Endothelial cell of umbilical vein (primary cell): ENCODE results near the gene RECK. TPM values are rescaled to one million over a fixed set of nuclear protein-coding genes. Genes with fewer than 3 reads are reported as not detected.

Experiments used
- BruUV-seq: library from RNA; stranded (reverse); fragments of 400-500 nt; replicated peaks from 2 replicates; lab custom pipeline; 2021; lab: Mats Ljungman, UMichigan
- CTCF ChIA-PET: fragments of 300-600, 350-600 bp; sonication (Branson Sonifier 250); formaldehyde crosslinking; loops from one replicate; lab custom pipeline; 2021; ENCODE audit warnings: antibody characterized with exemption, inconsistent platforms; lab: Charles Lee
- POLR2A ChIA-PET: fragments of 300-600, 350-600 bp; sonication (Branson Sonifier 250); formaldehyde crosslinking; loops from one replicate; lab custom pipeline; 2021; ENCODE audit warnings: antibody characterized with exemption, inconsistent platforms; lab: Charles Lee
- DNase-seq: peaks from one replicate; pipeline ENCODE4 v3.0.0-alpha.2; 2011; ENCODE audit warnings: low read depth, low spot score
- FAIRE-seq: peaks from 2 replicates; lab custom pipeline; 2011; peaks lifted over from hg19 to GRCh38; lab: Jason Lieb, UNC
- H2AFZ ChIP-seq: 2 replicates; pipeline ENCODE4 v1.6.0; 2012; ENCODE audit warnings: low read depth, low read length, control low read depth, inconsistent platforms
- H3K27ac ChIP-seq: 2 replicates; pipeline ENCODE4 v1.5.1; 2011; ENCODE audit warnings: low read depth, mild to moderate bottlenecking, control low read depth, low read length, moderate library complexity; ENCODE audit not compliant: insufficient read depth
- H3K27me3 ChIP-seq, 2 experiments: 2 replicates each; pipeline versions ENCODE4 v1.6.0 to v1.6.1; 2011; ENCODE audit warnings: low read length in 2 of 2, mixed read lengths in 1 of 2; ENCODE audit not compliant: control insufficient read depth in 2 of 2, insufficient read depth in 2 of 2
- H3K36me3 ChIP-seq, 2 experiments: 2 replicates in 1 of 2; 3 replicates in 1 of 2; pipeline ENCODE4 v1.5.1; 2011; ENCODE audit warnings: low read length in 2 of 2, mild to moderate bottlenecking in 1 of 2, moderate library complexity in 1 of 2; ENCODE audit not compliant: control insufficient read depth in 2 of 2, insufficient read depth in 2 of 2; ENCODE audit errors: extremely low read depth in 1 of 2
- H3K4me1 ChIP-seq: 3 replicates; pipeline ENCODE4 v1.5.1; 2011; ENCODE audit warnings: mild to moderate bottlenecking, low read length; ENCODE audit not compliant: control insufficient read depth, insufficient read depth; ENCODE audit errors: extremely low read depth
- H3K4me2 ChIP-seq: 2 replicates; pipeline ENCODE4 v1.6.1; 2011; ENCODE audit warnings: low read length, control low read depth, mixed read lengths; ENCODE audit not compliant: insufficient read depth
- H3K4me3 ChIP-seq, 3 experiments: fragments of 200-600 bp in 1 of 3; sonication (generic), shearing (Covaris generic) in 1 of 3; replicated peaks in 1 of 3; 2 replicates each; pipeline ENCODE4 v1.5.1; 2011 to 2016; ENCODE audit warnings: control low read depth in 3 of 3, low read length in 3 of 3, mild to moderate bottlenecking in 2 of 3, inconsistent platforms in 1 of 3, low read depth in 1 of 3, moderate library complexity in 1 of 3; ENCODE audit not compliant: insufficient read depth in 1 of 3
- H3K79me2 ChIP-seq: 2 replicates; pipeline ENCODE4 v1.6.0; 2012; ENCODE audit warnings: low read length, inconsistent platforms; ENCODE audit not compliant: control insufficient read depth, insufficient read depth
- H3K9ac ChIP-seq: replicated peaks from 2 replicates; pipeline ENCODE3; 2011; ENCODE audit warnings: low read length, control low read depth; ENCODE audit not compliant: insufficient read depth; ENCODE audit errors: extremely low read depth
- H3K9me1 ChIP-seq: replicated peaks from 3 replicates; pipeline ENCODE4 v1.6.0; 2011; ENCODE audit warnings: mild to moderate bottlenecking, low read length; ENCODE audit not compliant: control insufficient read depth, insufficient read depth; ENCODE audit errors: extremely low read depth
- H3K9me3 ChIP-seq: replicated peaks from 2 replicates; pipeline ENCODE4 v1.5.1; 2012; ENCODE audit warnings: low read length, inconsistent platforms; ENCODE audit not compliant: control insufficient read depth, insufficient read depth
- H4K20me1 ChIP-seq: replicated peaks from 2 replicates; pipeline ENCODE3; 2011; ENCODE audit warnings: mild to moderate bottlenecking, low read length; ENCODE audit not compliant: control insufficient read depth, insufficient read depth; ENCODE audit errors: extremely low read depth
- CTCF ChIP-seq, 2 donors: IDR thresholded peaks; 1 replicate in 1 of 2; 2 replicates in 1 of 2; pipeline ENCODE4 v1.5.1; 2011; ENCODE audit warnings: low read length in 2 of 2, mild to moderate bottlenecking in 2 of 2, moderate library complexity in 2 of 2, control low read depth in 1 of 2, inconsistent platforms in 1 of 2, low read depth in 1 of 2; ENCODE audit not compliant: insufficient read depth in 1 of 2; ENCODE audit errors: extremely low read depth in 1 of 2
- EZH2 ChIP-seq: IDR thresholded peaks from 2 replicates; pipeline ENCODE4 v1.6.1; 2012; ENCODE audit warnings: borderline replicate concordance, low read depth, mild to moderate bottlenecking, moderate library complexity, low read length, inconsistent platforms; ENCODE audit not compliant: severe bottlenecking
- FOS ChIP-seq: IDR thresholded peaks from 2 replicates; pipeline ENCODE4 v1.6.1; 2011; ENCODE audit warnings: mild to moderate bottlenecking, low read length, moderate library complexity, borderline replicate concordance; ENCODE audit not compliant: insufficient read depth
- GATA2 ChIP-seq: IDR thresholded peaks from 2 replicates; pipeline ENCODE4 v1.7.0; 2011; ENCODE audit warnings: low read depth, mild to moderate bottlenecking, moderate library complexity, mixed read lengths, low read length; ENCODE audit not compliant: insufficient read length, insufficient read depth
- JUN ChIP-seq: IDR thresholded peaks from 2 replicates; pipeline ENCODE4 v1.6.1; 2011; ENCODE audit warnings: borderline replicate concordance, low read depth; ENCODE audit not compliant: insufficient read length, insufficient read depth
- MAX ChIP-seq: IDR thresholded peaks from 2 replicates; pipeline ENCODE4 v1.6.1; 2011; ENCODE audit not compliant: insufficient read depth, insufficient read length
- MYC ChIP-seq: IDR thresholded peaks from one replicate; pipeline ENCODE4 v1.6.1; 2011; ENCODE audit warnings: mild to moderate bottlenecking, low read depth, low read length
- POLR2A ChIP-seq: IDR thresholded peaks from 2 replicates; pipeline ENCODE4 v1.6.1; 2012; ENCODE audit warnings: low read depth, mild to moderate bottlenecking, control low read depth, low read length
- POLR2AphosphoS5 ChIP-seq: IDR thresholded peaks from 2 replicates; pipeline ENCODE4 v1.6.1; 2012; ENCODE audit warnings: low read depth, mild to moderate bottlenecking, control low read depth, low read length, moderate library complexity; ENCODE audit not compliant: insufficient read depth
- dilution Hi-C: fragments of 300-500 bp; cut with MboI; formaldehyde crosslinking; loops from one replicate; pipeline ENCODE4 v1.15.0; 2019; ENCODE audit warnings: low sequenced_read_pairs; ENCODE audit not compliant: extremely low pct_ligation_motif_present
- intact Hi-C: fragments of 100-400 bp; cut with micrococcal nuclease; formaldehyde crosslinking; loops from one replicate; pipeline ENCODE4 v1.10.0; 2022
- polyA plus RNA-seq, 4 experiments: library from polyadenylated mRNA; depleted of rRNA in 3 of 4; stranded (reverse) in 3 of 4; unstranded in 1 of 4; fragments of >200 nt; gene quantifications; 2 replicates each; pipeline versions ENCODE4 v1.2.1 to v1.2.3, GENCODE V29; 2011 to 2012; ENCODE audit warnings: missing spikeins in 1 of 4
- total RNA-seq: library from RNA; stranded (reverse); gene quantifications from 2 replicates; pipeline ENCODE4 v1.2.3, GENCODE V29; 2021

The RECK gene
- total and polyA plus RNA-seq, 2 donors (not counting 3 experiments of a cell fraction or from before 2014, with no cell fraction given), result 12.0 to 14.1 TPM

- CTCF ChIA-PET, result interaction anchor here (1.0 kb wide), 1 partner anchor 9 kb away, joined by 3 read pairs; no protein-coding TSS in a partner anchor
Measured at GRCh38 chr9:36118201-36118600, 81.5 kb downstream of the RECK start.

More at GRCh38 chr9:36118201-36118600, 81.5 kb downstream of the RECK start:
- no TSS peak for BruUV-seq
- no peak overlapping the region for H3K27ac ChIP-seq
- no peaks in the 10 kb centered on the region for H3K4me1 ChIP-seq
- H2AFZ ChIP-seq, result no peak overlapping the region
- H3K9me1 ChIP-seq, result no peaks in the 10 kb centered on the region
- H3K9ac ChIP-seq, result no peak overlapping the region
- TF ChIP-seq EZH2 (no peak), MYC (no peak), POLR2AphosphoS5 (no peak), CTCF (IDR thresholded peaks at IDR 0.05; ENCODE audit: extremely low read depth in 1 of 2, insufficient read depth in 1 of 2, low read depth in 1 of 2, low read length in 2 of 2) (no peak), GATA2 (no peak), MAX (no peak), POLR2A (no peak), FOS (no peak), JUN (no peak)
- no peaks in the 10 kb centered on the region for H3K79me2 ChIP-seq
- DNase-seq (no peak), FAIRE-seq (no peak)
- H3K9me3 ChIP-seq, result no peaks in the 10 kb centered on the region
- no peak overlapping the region for H3K4me2 ChIP-seq
- POLR2A ChIA-PET, result no interaction called here
- dilution Hi-C loops (no loop called here), intact Hi-C loops (no loop called here)
- H4K20me1 ChIP-seq, result no peaks in the 10 kb centered on the region
- peaks cover 0 to 1% of the 10 kb centered on the region in 2 experiments for H3K36me3 ChIP-seq
- H3K4me3 ChIP-seq, result no peak overlapping the region
- H3K27me3 ChIP-seq, result no peaks in the 10 kb centered on the region
